Stimulated activated CD8-positive, alpha-beta memory T cell treated with anti-CD3 and anti-CD28 coated beads, Interleukin-2, amount 100 ng/mL, for 1 hour (primary cell): Measurements from ENCODE around the gene NHLH2.

Experiments
- DNase-seq, 2 donors: peaks; one replicate each; pipeline ENCODE4 v3.0.0-alpha.2; 2020; ENCODE audit warnings: low read depth in 2 of 2

The NHLH2 gene

DNA sequence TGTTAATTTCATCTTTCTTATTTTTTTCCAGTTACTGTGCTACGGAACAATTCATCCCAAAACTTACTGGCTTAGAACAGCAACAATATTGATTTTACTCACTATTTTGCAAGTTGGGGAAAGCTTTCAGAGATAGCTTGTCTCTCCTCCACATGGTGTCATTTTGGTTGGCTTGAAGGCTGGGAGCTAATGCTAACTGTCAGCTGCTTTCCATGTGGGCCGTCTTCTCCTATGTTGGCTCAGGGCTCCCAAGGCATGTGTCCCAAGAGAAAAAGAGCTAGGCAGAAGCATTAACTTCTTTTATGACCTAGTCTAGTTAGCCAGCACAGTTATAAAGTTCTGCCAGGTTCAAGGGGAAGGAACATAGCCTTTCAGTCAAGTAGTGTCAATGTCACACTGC, 38.5 kb downstream of the NHLH2 start:
- DNase-seq: no peak

- no peak for DNase-seq
Measured at GRCh38 chr1:115797486-115797885, 43.4 kb downstream of the NHLH2 start.

GRCh38 chr1:115796897-115797296, 44.0 kb downstream of the NHLH2 start:
- no peak for DNase-seq

DNA sequence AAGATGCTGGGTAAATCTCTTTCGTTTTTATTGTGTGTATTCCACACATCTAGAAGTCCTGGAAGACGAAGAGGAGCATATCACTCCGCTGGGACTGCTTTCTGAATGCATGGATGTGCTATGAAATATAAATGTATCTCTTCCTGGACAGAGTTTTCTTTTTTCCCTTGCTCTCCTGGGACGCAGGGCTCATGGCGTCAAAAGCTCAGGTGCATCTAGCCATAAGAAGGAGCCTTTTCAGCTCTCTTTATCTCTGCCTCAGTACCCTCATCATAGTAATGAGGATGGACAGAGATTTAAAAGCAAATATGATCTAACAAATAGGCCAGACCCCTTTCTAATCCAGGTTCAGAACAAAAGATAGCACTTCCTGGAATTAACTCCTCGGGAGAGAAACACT, 44.9 kb downstream of the NHLH2 start:
- DNase-seq: no peak

DNA sequence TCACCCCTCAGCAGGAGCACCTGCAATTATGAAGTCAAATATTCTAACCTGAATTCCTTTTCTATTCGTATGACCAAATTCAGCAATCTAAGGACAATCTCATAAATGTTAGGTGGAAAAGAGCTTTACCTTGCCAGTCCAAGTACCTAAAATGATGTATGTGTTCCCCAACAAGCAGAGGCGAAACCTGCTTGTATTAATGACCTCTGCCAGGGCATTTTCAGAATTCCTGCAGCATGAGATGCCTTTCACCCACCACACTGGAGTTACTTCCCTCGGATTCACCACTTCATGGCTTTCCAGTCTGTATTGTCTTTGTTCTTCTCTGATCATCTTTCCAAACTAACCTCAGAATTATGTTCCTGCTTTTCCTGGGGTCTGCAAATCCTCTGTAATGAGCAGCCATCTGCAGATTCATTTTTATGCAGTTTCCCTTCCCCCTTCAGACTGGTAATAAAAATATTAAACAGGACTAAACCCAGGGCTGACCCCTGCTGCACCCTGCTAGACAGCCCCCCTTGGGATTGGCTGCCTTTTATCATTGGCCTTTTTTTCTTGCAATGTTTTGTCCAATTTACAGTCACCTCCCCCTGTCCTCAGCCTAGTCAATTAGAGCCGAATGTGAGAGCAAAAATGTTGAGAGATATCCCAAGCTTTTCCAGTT, 45.8 kb downstream of the NHLH2 start:
- no peak for DNase-seq

- no peak for DNase-seq
Measured at GRCh38 chr1:115793162-115793561, 47.8 kb downstream of the NHLH2 start.

- DNase-seq: no peak
Measured at GRCh38 chr1:115791816-115792215, 49.1 kb downstream of the NHLH2 start.

DNA sequence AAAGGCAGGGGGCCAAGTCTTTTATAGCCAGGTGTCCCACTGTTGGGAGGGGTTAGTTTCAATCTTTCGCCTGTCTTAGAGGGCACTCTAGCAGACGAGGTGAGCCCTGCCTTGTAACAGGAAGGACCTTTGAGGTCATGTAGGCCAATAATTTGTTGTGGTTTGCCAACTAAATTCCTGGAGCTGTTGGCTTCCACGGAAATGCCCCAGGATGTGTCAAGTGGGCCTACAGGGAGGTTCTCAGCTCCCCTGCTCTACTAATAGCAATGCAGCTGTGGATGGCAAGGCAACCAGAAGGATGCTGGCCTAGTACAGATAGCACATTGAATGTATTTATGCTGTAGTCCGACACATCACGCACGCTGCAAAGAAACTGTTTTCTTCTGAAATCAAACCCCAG, 50.1 kb downstream of the NHLH2 start:
- no peak for DNase-seq

DNA sequence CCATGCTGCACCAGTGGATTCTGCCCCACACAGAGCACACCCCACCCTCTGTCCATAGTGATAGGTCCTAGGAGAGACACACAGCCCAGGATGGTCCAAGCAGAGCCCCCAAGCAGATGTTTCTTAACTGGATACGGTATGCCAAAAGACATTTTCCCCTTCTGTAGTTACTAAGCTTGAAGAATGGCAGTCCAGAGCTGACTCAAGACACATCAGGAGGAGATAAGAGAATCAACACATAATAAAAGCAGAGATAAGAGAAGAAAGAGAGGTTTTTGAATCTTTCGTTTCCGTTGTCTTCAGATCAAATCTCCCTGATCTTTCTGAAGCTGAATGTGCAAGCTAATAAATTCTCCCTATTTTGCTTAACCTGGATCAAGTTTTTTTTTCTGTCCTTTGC, 50.6 kb downstream of the NHLH2 start:
- no peak for DNase-seq
